GM11168 (cell line): ENCODE results near the gene BARX2.

Experiments
- in situ Hi-C: fragments of 300-500 bp; cut with MboI; formaldehyde crosslinking; loops from one replicate; pipeline ENCODE4 v1.12.0; 2022; ENCODE audit warnings: low sequenced_read_pairs; ENCODE audit not compliant: unreplicated experiment

The BARX2 gene

GRCh38 chr11:129428557-129428956 lies 52.9 kb downstream of the BARX2 start:
- in situ Hi-C loops: no loop called here

GRCh38 chr11:129434641-129435498 lies 59.2 kb downstream of the BARX2 start:
- in situ Hi-C loops: no loop called here

GRCh38 chr11:129435499-129436245 lies 60.0 kb downstream of the BARX2 start:
- in situ Hi-C loops: no loop called here

DNA sequence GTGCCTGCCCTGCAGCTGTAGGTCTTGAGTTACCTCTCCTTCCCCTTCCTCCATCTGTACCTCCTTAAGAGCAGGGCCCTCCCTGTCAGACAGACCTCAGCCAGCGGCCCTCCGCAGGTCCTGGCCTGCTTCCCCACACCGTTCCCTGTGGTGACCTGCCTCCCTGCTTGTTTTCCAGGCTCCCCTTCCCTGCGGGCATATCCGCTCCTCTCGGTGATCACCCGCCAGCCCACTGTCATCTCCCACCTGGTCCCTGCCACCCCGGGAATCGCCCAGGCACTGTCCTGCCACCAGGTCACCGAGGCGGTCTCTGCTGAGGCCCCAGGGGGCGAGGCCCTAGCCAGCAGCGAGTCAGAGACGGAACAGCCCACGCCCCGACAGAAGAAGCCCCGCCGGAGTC lies 60.9 kb downstream of the BARX2 start:
- in situ Hi-C loops: no loop called here

- in situ Hi-C loops: no loop called here
Observed at GRCh38 chr11:129440028-129440713, 64.5 kb downstream of the BARX2 start.

- in situ Hi-C loops: no loop called here
Observed at GRCh38 chr11:129442171-129442570, 66.5 kb downstream of the BARX2 start.

GRCh38 chr11:129443276-129443675 lies 67.6 kb downstream of the BARX2 start:
- in situ Hi-C loops: no loop called here

- in situ Hi-C loops: no loop called here
Observed at GRCh38 chr11:129444274-129444673, 68.6 kb downstream of the BARX2 start.

GRCh38 chr11:129445226-129445625 lies 69.6 kb downstream of the BARX2 start:
- in situ Hi-C loops: no loop called here

DNA sequence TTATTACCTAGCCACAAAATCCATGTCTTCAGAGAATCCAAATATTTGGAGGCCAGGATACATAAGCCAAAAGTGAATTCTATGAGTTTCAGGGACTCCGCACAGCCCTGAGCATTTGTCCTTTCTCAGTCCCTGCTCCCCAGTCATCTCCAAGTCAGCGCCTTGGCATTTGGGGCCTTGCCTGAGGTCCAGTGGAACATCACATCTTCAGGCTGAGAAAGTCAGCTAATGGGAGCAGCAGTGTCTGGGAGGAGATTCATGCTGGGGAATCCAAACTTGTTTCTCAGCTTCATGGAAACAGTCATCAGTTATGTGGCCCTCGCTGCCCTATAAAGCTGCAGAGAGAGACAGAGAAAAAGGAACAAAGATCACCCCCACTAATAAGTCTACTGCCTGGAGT lies 70.9 kb downstream of the BARX2 start:
- in situ Hi-C loops: no loop called here

GRCh38 chr11:129447654-129448239 lies 72.1 kb downstream of the BARX2 start:
- in situ Hi-C loops: no loop called here

- in situ Hi-C loops: no loop called here
Observed at GRCh38 chr11:129451524-129451923, 75.9 kb downstream of the BARX2 start.

- in situ Hi-C loops: no loop called here
Observed at GRCh38 chr11:129453293-129453721, 77.7 kb downstream of the BARX2 start.

DNA sequence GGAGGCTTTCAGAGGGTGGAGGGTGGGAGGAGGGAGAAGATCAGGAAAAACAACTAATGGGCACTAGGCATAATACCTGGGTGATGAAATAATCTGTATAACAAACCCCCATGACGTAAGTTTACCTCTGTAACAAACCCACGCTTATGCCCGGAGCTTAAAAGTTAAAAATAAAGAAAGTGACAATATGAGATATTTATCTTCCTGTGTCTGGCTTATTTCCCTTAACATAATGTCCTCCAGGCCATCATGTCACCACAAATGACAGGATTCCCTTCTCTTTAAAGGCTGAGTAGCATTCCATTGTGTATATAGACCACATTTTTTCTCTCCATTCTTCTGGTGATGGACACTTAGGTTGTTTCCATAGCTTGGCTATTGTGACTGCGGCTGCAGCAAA lies 79.5 kb downstream of the BARX2 start:
- in situ Hi-C loops: no loop called here

DNA sequence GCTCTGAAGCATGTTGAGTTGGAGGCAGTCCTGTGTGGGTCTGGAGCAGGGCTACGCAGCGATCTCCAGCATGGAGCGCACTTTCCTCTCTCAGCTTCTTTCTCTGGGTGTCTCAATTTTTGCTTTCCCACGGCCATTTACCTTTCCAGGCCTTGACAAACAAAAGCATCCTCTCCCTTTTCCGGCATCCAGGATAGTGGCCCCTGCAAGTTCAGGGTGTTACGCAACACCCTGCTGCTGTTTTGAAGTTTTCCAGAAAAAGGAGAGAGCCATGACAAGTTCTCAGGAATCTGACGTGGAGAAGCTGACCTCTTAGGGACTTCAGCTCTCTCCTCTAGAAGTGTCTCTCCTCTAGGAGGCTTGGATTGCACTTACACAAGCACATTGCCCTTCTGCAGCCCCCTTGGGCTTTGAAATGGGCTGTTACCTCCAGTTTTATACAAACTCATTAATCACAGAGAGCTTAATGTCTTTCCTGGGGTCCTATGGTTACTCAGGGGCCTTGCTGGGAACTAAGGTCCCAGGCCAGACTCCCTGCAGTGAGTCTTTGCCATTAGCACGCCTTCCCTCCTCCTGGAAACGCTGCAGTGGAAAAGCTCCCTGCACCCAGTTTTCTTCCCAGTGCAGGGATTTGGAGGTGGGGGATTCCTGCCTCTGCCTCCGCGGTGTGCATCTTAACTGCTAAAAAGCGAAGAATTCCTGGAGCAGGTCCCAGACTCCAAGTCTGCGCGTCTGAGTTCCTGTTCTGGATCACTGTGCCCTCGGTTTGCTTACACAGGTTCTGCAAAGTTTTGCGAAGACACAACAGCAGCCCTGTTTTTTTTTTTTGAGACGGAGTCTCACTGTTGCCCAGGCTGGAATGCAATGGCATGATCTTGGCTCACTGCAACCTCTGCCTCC lies 80.4 kb downstream of the BARX2 start:
- in situ Hi-C loops: no loop called here

DNA sequence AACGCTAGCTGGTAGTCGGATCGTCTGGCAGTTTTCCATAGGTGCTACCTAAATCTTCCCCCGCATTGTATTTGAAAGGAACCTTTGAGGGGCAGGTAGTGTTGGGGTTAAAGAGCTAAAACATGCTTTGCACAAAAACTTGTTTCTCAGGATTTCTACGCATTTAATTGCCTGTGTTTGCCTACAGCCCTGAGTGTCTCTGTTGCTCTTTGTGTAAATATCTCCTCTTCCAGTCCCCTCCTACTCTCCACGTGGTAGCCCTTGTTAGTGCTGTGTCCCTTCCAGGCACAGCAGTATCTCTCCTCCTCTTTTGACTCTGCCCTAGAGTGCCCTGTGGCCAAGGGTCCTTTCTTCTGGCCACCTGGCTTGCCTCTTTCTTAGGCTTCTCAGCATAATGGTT lies 81.7 kb downstream of the BARX2 start:
- in situ Hi-C loops: no loop called here

GRCh38 chr11:129458278-129458677 lies 82.6 kb downstream of the BARX2 start:
- in situ Hi-C loops: no loop called here

- in situ Hi-C loops: no loop called here
Observed at GRCh38 chr11:129458756-129459535, 83.3 kb downstream of the BARX2 start.

DNA sequence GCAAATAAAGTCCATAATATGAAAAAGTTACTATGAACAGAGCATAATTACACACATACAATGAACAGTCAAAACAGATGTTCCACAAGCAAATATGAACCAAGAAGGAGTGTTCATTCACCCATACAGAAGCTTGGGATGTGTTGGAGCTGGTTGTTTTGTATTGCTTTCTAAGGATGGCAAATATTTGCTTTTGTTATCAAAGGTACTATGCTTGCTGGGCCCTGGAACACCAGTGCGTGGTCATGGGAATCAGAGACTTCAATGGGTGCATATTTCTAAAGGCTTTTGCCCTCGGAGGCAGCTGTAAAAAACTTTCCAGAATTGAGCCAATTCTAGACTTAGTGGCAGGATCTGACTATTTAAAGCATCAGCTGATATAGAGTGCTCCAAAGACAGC lies 85.1 kb downstream of the BARX2 start:
- in situ Hi-C loops: no loop called here
